GM21381 (cell line): ENCODE results near the gene NSUN2.

Source experiments
- ATAC-seq: cut with Tn5 transposase; IDR thresholded peaks from one replicate; pipeline ENCODE4 v1.9.1; 2021; ENCODE audit warnings: mild to moderate bottlenecking, moderate library complexity; ENCODE audit not compliant: unreplicated experiment

NSUN2 gene

GRCh38 chr5:6567068-6567467 lies 65.8 kb downstream of the NSUN2 start:
- ATAC-seq, result no peak

- ATAC-seq, result no peak
These were observed 67.4 kb downstream of the NSUN2 start for GRCh38 chr5:6565492-6565891.

GRCh38 chr5:6557807-6558575 lies 74.9 kb downstream of the NSUN2 start:
- no peak for ATAC-seq

DNA sequence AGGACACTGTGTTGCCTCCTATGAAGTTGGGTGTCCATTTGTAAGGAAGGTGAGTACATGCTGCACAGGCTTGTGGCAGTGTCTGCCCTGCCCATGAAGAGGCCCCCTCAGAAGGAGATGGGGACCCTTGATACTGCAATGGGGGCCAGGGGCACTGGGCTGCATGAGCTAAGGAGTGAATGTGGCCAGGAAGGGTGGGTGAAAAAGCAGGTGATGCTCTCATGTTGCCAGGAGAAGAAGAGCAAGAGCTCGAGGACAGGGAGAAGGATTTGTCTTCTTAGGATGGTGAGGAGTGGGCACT lies 76.1 kb downstream of the NSUN2 start:
- no peak for ATAC-seq

GRCh38 chr5:6556089-6556801 lies 76.6 kb downstream of the NSUN2 start:
- ATAC-seq, result no peak

- no peak for ATAC-seq
These were observed 78.0 kb downstream of the NSUN2 start for GRCh38 chr5:6554812-6555211.

DNA sequence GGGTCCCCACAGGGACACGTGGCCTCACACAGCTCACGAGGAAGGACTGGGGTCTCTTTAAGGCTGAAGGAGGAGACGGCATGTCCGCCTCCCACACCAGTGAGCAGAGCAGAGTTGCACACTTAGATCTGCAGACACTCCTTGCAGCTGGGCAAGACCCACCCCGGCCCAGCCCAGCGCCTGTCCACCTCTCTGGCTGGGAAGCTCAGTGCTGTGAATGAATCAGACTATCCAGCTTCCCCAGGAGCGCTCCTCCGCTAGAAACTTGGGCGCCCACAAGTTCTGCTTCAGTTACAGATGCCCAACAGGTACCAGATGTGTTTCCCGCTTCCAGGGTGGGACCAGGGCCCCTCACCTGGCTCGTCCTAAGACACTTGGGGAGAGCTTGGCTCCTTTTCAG lies 78.9 kb downstream of the NSUN2 start:
- ATAC-seq, result no peak

- no peak for ATAC-seq
These were observed 80.2 kb downstream of the NSUN2 start for GRCh38 chr5:6552612-6553011.

GRCh38 chr5:6551955-6552313 lies 80.9 kb downstream of the NSUN2 start:
- ATAC-seq, result no peak

DNA sequence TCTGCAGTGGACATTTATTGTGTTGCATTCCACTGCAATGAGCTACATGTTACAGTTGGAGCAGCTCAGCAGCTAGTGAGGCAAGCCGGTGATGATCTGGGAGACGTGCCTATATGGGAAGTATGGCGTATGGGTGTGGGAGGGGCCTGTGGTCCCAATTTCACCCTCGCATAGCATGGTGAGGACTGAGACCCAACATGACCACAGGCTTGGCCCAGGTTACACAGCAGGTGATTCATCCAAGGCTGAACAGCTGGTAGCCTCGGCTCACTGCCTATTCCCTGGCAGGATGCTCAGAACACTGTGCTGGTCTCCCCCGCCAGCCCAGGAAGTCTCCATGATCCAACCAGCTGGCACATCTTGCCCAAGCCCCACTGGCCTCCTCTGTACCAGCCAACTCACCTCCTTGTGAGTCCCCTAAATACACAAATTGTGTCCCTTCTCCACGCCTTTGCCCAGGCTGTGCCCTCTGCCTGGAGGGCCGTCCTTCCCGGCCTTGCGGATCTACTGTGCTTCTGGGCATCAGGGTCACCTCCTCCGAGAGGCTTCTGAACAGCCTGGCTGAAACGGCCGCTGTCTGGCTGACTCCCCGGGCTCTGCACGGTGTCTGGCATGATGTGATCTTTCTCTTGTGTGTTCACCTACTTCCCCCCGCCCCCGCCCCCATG lies 81.4 kb downstream of the NSUN2 start:
- no peak for ATAC-seq

DNA sequence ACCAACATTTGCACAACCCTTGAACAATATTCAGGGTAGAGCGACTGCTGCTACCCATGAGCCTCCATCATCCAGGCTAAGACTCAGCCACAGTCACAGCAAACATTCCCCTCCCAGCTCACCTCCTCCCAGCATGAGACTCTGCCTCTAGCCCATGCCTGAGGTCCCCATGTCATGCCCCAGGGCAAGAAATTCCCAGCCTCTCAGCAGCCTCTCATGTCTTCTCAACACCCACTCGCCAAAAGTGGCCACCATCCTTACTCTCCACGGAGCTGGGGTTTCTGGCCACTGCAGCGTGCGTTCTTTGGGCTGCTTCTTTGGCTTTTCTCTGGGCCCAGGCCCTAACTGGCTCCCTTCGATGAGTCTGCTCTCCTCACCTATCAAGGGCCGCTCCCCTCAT lies 82.2 kb downstream of the NSUN2 start:
- no peak for ATAC-seq
